Measurements from ENCODE around the gene RAPH1. TPM values are rescaled to one million over a fixed set of nuclear protein-coding genes. Genes with fewer than 3 reads are reported as not detected.
A peak's percentile ranks its signal among the peaks of the same experiment; 100 is the strongest.
"Not testable (repeated sequence)": the region's sequence is repeated elsewhere in the genome, so short reads cannot be mapped to it uniquely, and the experiment has no call there.

RAPH1 gene
- total RNA-seq, 1 donor from 2014 or later: 25.7 TPM

DNA sequence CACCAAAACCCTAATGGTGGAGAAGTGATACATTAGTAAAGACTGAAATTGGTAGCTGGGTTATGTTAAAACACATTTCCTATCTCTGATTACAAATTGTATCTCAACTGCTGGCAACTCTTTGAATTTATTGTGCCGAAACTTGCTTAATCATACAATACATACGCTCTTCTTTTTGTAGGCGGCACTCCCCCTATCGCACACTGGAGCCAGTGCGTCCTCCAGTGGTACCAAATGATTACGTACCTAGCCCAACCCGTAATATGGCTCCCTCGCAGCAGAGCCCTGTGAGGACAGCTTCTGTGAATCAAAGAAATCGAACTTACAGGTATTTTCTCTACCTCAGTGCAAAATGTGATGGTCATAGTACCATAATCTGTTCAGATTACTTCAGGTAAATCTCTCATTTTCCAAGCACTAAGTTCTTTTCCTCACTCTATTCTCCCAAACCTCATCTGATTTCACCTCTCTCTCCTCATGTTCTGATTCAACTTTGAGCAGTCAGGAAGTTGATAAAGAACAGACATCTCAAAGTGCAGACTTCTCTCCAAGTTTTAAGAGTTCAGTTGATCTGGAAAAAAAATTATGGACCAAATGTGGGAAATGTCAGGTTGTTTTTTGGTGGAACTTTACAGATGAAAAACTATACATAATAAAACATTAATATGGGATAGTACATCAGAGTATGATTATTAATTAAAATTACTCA, 140.4 kb downstream of the RAPH1 start:
- no peak for DNase-seq (ENCODE audit: extremely low spot score, unreplicated experiment)
- no peak overlapping the region for H3K27ac Mint-ChIP-seq
- peaks cover 43% of the 10 kb centered on the region for H3K36me3 Mint-ChIP-seq
- H3K4me1 Mint-ChIP-seq (ENCODE audit: unreplicated experiment): no peaks in the 10 kb centered on the region
- no peaks in the 10 kb centered on the region for H3K27me3 Mint-ChIP-seq
- TF ChIP-seq, protein P1, sequence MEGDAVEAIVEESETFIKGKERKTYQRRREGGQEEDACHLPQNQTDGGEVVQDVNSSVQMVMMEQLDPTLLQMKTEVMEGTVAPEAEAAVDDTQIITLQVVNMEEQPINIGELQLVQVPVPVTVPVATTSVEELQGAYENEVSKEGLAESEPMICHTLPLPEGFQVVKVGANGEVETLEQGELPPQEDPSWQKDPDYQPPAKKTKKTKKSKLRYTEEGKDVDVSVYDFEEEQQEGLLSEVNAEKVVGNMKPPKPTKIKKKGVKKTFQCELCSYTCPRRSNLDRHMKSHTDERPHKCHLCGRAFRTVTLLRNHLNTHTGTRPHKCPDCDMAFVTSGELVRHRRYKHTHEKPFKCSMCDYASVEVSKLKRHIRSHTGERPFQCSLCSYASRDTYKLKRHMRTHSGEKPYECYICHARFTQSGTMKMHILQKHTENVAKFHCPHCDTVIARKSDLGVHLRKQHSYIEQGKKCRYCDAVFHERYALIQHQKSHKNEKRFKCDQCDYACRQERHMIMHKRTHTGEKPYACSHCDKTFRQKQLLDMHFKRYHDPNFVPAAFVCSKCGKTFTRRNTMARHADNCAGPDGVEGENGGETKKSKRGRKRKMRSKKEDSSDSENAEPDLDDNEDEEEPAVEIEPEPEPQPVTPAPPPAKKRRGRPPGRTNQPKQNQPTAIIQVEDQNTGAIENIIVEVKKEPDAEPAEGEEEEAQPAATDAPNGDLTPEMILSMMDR (conservative IDR thresholded peaks at IDR 0.05): peak; percentile 49
- H3K9me3 Mint-ChIP-seq: peaks cover 4% of the 10 kb centered on the region
- no peak overlapping the region for H3K4me3 Mint-ChIP-seq

DNA sequence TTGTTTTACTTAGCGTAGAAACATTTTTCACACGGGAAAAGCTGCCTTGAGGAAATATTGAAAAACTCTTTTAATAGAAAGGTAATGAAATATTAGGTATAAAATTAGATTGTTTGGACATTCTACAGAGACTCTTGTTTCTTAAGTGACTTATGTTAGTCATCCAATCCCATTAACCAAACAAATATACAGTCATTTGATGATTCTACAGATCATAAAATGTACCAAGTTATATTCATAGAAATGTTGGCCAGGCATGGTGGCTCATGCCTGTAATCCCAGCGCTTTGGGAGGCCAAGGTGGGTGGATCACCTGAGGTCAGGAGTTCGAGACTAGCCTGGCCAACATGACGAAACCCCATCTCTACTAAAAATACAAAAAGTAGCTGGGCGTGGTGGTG, 146.9 kb downstream of the RAPH1 start:
- not testable (repeated sequence) for H3K4me3 Mint-ChIP-seq; H3K4me1 Mint-ChIP-seq (ENCODE audit: unreplicated experiment); H3K27me3 Mint-ChIP-seq; H3K27ac Mint-ChIP-seq; H3K9me3 Mint-ChIP-seq; DNase-seq (ENCODE audit: extremely low spot score, unreplicated experiment)
- H3K36me3 Mint-ChIP-seq: peaks cover 20% of the 10 kb centered on the region

DNA sequence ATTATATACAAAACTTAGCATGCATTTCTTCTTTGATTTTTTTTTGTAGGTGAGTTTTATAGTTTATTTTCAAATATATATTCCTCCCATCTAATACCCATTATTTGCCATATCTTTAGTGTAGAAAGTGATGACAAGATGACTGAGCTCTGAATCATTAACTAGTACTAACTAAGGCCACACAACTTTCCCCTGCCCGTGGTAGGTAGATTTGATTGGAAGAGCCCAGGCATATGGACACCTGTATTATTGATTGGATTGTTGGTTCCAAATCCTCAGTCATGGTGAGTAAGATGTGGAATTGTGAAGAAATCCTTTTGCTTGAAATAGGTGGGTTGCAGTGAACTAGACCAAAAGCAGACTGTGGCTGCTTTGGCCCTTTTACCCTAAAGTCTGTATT, 152.1 kb downstream of the RAPH1 start:
- no peaks in the 10 kb centered on the region for H3K27me3 Mint-ChIP-seq
- H3K27ac Mint-ChIP-seq: no peak overlapping the region
- no peaks in the 10 kb centered on the region for H3K4me1 Mint-ChIP-seq (ENCODE audit: unreplicated experiment)
- TF ChIP-seq, protein P1 (conservative IDR thresholded peaks at IDR 0.05): no peak
- H3K9me3 Mint-ChIP-seq: no peaks in the 10 kb centered on the region
- peaks cover 14% of the 10 kb centered on the region for H3K36me3 Mint-ChIP-seq
- H3K4me3 Mint-ChIP-seq: no peak overlapping the region
- DNase-seq (ENCODE audit: extremely low spot score, unreplicated experiment): no peak

DNA sequence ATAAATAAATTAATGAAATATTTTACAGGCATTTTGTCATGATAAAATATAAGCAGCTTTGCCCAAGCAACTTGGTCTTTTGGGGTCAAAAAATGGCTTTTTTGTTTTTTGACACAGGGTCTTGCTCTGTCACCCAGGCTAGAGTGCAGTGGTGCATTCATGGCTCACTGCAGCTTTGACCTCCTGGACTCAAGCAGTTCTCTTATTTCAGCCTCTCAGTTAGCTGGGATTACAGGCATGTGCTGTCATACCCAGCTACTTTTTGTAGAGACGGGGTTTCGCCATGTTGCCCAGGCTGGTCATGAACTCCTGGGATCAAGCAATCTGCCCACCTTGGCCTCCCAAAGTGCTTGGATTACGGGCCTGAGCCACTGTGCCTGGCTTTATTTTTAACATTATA, 155.9 kb downstream of the RAPH1 start:
- H3K4me1 Mint-ChIP-seq (ENCODE audit: unreplicated experiment): no peaks in the 10 kb centered on the region
- no peaks in the 10 kb centered on the region for H3K9me3 Mint-ChIP-seq
- H3K36me3 Mint-ChIP-seq: peaks cover 8% of the 10 kb centered on the region
- no peaks in the 10 kb centered on the region for H3K27me3 Mint-ChIP-seq
- no peak for DNase-seq (ENCODE audit: extremely low spot score, unreplicated experiment)
- no peak overlapping the region for H3K27ac Mint-ChIP-seq
- H3K4me3 Mint-ChIP-seq: no peak overlapping the region
- TF ChIP-seq, protein P1 (conservative IDR thresholded peaks at IDR 0.05): no peak

DNA sequence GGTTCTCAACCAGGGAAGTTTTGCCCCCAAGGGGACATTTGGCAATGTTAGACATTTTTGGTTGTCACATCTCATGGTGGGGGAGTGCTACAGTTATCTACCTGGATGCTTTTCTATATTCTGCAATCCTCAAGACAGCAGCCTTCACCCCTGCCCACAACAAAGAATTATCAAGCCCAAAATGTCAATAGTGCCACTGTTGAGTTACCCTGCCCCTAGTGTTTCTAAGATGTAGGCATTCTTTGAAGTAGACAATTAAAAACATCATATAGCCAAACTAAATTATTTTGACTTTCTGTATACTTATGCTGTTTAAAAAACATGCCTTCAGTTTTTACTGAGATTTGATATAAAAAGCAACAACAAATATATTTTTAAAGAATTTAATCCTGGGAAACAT, 158.9 kb downstream of the RAPH1 start:
- Mint-ChIP-seq H3K4me1 (ENCODE audit: unreplicated experiment) (no peaks in the 10 kb centered on the region), H3K4me3 (no peak overlapping the region), H3K27ac (no peak overlapping the region), H3K9me3 (no peaks in the 10 kb centered on the region), H3K27me3 (no peaks in the 10 kb centered on the region), H3K36me3 (peaks cover 5% of the 10 kb centered on the region)
- TF ChIP-seq, protein P1 (conservative IDR thresholded peaks at IDR 0.05): peak; percentile 27
- no peak for DNase-seq (ENCODE audit: extremely low spot score, unreplicated experiment)

DNA sequence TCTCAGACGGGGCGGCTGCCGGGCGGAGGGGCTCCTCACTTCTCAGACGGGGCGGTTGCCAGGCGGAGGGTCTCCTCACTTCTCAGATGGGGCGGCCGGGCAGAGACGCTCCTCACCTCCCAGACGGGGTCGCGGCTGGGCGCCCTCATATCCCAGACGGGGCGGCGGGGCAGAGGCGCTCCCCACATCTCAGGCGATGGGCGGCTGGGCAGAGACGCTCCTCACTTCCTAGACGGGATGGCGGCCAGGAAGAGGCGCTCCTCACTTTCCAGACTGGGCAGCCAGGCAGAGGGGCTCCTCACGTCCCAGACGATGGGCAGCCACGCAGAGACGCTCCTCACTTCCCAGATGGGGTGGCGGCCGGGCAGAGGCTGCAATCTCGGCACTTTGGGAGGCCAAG, 162.4 kb downstream of the RAPH1 start:
- DNase-seq (ENCODE audit: extremely low spot score, unreplicated experiment); H3K4me1 Mint-ChIP-seq (ENCODE audit: unreplicated experiment); H3K4me3 Mint-ChIP-seq; H3K9me3 Mint-ChIP-seq; H3K27ac Mint-ChIP-seq; H3K27me3 Mint-ChIP-seq: not testable (repeated sequence)
- peaks cover 20% of the 10 kb centered on the region for H3K36me3 Mint-ChIP-seq

All from type B pancreatic cell (in vitro differentiated cells).